ENCODE results near the gene ZDHHC12.

- no peak for TF ChIP-seq CTCF (IDR thresholded peaks at IDR 0.05)
- TF ChIP-seq POLR2A (IDR thresholded peaks at IDR 0.05), result no peak
- TF ChIP-seq EP300 (IDR thresholded peaks at IDR 0.05), result no peak
These were observed 29.6 kb downstream of the ZDHHC12 start for GRCh38 chr9:128694344-128694743.

Data from ovary (tissue), 3 donors.